ENCODE data around the gene RTL1. TPM values are rescaled to one million over a fixed set of nuclear protein-coding genes. Genes with fewer than 3 reads are reported as not detected.

The RTL1 gene
- total RNA-seq, 2 donors from 2014 or later = not detected

DNA sequence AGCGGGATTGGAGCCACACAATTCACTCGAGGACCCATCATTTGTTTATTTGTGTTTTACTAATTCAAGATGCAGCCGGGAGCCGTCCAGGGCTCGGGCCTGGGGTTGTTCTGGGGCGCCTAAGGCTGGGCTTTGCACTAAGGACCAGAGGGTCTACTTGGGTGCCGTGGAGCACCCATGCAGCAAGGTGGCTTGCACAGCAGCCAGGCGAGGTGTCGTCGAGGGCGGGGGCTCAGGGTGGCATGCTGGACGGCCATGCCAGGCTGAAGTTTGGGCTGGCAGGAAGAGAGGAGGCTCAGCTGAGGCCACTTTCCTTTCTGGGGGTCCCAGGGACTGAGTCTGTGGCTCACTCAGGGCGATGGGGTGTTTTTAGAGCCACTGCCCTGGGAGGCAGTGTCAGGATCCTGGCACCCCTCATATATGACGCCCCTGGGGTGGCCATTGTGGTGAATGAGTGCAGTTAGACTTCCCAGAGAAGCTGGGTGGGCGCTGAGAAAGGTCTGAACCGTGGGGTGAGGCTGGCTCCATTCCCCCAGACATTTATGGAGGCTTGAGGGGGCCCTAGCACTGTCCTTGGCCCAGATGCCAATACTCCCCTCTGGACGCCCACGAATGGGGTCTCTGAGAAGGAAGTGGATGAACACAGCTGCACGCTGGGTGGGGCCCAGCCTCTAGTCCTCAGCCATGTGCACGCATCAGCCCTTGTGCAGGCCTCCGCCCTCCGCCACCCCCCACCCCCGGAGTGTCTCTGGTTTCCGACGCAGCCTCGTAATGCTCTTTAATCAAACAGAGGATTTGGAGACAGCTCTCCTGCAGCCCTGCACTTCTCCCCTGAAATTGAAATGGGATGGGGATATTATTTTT lies 66.3 kb downstream of the RTL1 start:
- DNase-seq (ENCODE audit: low spot score) (no peak), ATAC-seq (ENCODE audit: insufficient number of reproducible peaks, low FRiP score, low read depth) (no peak)
- no peak for TF ChIP-seq CTCF (IDR thresholded peaks at IDR 0.05)
- Histone ChIP-seq H3K27ac (no peak overlapping the region), H3K4me3 (no peak overlapping the region), H3K27me3 (replicated peaks; ENCODE audit: insufficient read depth) (no peaks in the 10 kb centered on the region), H3K4me1 (ENCODE audit: control insufficient read depth in 1 of 2, low read depth in 2 of 2) (no peaks in the 10 kb centered on the region), H3K36me3 (no peaks in the 10 kb centered on the region), H3K9me3 (no peaks in the 10 kb centered on the region)

- Histone ChIP-seq H3K36me3 (no peaks in the 10 kb centered on the region), H3K27ac (no peak overlapping the region), H3K4me1 (ENCODE audit: control insufficient read depth in 1 of 2, low read depth in 2 of 2) (no peaks in the 10 kb centered on the region), H3K9me3 (no peaks in the 10 kb centered on the region), H3K27me3 (replicated peaks; ENCODE audit: insufficient read depth) (no peaks in the 10 kb centered on the region), H3K4me3 (no peak overlapping the region)
- ATAC-seq (ENCODE audit: insufficient number of reproducible peaks, low FRiP score, low read depth) = no peak
- no peak for TF ChIP-seq CTCF (IDR thresholded peaks at IDR 0.05)
- no peak for DNase-seq (ENCODE audit: low spot score)
These were observed 67.2 kb downstream of the RTL1 start for GRCh38 chr14:100836311-100836805.

DNA sequence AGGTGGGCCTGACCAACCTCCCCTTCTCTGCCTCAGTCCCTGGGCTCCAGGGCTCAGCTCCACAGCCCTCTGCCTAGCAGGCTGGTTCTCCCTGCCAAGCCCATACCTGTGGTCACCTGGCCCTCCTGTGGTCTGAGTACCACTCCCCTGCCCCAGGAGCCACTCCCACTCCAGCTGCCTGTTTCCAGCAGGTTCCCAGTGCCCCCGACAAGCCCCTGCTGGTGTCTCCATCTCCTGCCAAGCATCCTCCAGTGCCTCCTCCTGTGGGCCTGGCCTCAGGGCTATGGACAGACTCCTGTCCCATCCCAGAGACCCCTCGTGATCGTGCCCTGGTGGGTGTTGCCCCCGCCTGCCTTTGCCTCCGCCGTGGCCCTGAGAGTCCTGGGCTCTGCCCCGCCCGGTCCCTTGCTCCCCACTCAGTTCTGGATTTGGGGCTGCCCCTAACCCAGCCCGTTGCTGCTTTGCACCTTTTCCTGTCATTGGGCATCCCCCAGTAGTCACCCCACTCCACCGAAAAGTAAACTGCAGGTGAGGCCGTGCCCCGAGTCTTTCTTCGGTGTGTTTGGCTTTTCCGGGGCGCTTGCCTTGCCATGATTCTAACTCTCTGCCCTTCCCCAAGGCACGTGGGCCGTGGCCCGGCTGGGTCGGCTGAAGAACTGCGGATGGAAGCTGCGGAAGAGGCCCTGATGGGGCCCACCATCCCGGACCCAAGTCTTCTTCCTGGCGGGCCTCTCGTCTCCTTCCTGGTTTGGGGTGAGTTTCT lies 67.8 kb downstream of the RTL1 start:
- ATAC-seq (ENCODE audit: insufficient number of reproducible peaks, low FRiP score, low read depth) (no peak), DNase-seq (ENCODE audit: low spot score) (no peak)
- Histone ChIP-seq H3K36me3 (no peaks in the 10 kb centered on the region), H3K27me3 (replicated peaks; ENCODE audit: insufficient read depth) (no peaks in the 10 kb centered on the region), H3K4me3 (no peak overlapping the region), H3K27ac (no peak overlapping the region), H3K9me3 (no peaks in the 10 kb centered on the region), H3K4me1 (ENCODE audit: control insufficient read depth in 1 of 2, low read depth in 2 of 2) (no peaks in the 10 kb centered on the region)
- no peak for TF ChIP-seq CTCF (IDR thresholded peaks at IDR 0.05)

DNA sequence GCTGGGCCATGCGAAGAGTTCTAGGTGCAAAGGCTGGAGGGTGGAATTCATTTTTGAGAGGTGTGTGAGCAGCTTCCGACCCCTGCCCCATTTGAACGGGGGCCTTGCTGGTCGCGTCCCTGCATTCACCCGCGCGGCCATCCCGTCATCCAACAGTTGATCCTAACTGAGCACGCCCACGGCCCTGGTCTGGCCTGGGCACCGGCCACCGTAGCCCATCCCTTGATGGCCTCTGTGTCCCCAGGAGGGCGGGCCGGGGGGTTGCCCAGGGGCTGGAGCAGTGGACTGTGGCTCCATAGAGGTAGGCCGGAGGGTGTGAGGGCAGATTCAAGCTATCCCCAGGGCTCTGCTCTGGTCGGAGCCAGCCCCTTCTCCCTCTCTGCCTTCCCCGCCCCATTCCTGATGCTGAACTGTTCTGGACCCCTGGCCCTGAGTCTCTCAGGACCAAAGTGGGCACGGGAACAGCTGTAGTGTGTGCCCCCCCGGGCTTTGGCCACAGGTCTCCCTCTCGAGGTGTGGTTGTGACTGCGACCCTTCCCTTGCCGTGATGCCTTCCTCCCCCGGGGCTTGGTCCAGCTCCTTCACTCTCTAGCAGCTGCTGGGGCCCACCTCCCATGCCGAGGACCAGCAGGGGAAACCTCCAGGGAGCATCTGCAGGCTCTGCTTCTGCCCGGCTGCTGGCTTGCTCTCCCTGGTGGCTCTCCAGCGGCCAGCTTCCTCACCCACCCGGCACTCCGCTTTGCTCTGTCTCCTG lies 68.6 kb downstream of the RTL1 start:
- ATAC-seq (ENCODE audit: insufficient number of reproducible peaks, low FRiP score, low read depth) = no peak
- TF ChIP-seq CTCF (IDR thresholded peaks at IDR 0.05) = no peak
- Histone ChIP-seq H3K9me3 (no peaks in the 10 kb centered on the region), H3K36me3 (no peaks in the 10 kb centered on the region), H3K27ac (no peak overlapping the region), H3K27me3 (replicated peaks; ENCODE audit: insufficient read depth) (no peaks in the 10 kb centered on the region), H3K4me3 (no peak overlapping the region), H3K4me1 (ENCODE audit: control insufficient read depth in 1 of 2, low read depth in 2 of 2) (no peaks in the 10 kb centered on the region)
- no peak for DNase-seq (ENCODE audit: low spot score)

All from thoracic aorta (tissue), 2 donors.